Globus pallidus (tissue), 1 donor: ENCODE data around the gene RRAS.

ENCODE experiments used
- DNase-seq: peaks from one replicate; pipeline ENCODE4 v3.0.0-alpha.2; 2015; ENCODE audit warnings: low spot score

Gene RRAS

DNA sequence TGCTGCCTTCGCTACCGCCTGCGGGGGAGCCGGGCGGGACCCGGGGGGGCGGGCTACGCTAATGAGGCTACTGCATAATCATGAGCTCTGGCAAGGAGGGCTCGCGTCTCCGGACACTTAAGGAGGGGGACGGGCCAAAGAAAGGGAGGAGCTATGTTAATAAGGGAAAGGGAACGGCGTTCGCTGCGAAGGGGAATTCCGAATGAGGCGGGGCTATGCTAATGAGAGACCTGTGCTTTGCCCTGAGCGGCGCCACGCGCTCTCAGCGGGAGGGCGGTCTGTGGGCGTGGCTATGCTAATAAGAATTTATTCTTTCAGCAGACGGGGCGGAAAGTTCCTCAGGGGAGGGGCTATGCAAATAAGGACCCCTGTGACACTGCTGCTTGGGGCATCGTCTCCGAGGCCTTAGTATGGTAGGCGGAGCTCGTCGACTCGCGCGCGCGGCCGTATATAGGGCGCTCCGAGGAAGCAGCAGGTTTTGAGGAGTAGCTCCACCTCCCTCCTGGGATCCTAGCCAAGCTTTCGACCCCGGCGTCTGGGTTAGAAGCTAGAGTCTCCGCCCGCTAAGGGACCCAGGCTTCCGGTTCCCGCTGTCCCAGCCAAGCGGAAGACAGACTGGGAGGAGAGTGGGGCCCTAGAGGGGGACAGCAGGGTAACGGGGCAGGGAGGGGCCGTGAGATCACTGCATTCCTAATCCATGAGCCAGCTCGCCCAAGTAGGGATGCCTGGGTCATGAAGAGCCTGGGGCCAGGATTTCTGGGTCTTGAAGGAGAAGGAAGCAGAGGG, at the start of gene RRAS:
RRAS (minus strand) TSS at position 31 of the 786 bp plus-strand sequence. CDS start 45 bp downstream, outside the sequence.
- DNase-seq, result peak; percentile 99

DNA sequence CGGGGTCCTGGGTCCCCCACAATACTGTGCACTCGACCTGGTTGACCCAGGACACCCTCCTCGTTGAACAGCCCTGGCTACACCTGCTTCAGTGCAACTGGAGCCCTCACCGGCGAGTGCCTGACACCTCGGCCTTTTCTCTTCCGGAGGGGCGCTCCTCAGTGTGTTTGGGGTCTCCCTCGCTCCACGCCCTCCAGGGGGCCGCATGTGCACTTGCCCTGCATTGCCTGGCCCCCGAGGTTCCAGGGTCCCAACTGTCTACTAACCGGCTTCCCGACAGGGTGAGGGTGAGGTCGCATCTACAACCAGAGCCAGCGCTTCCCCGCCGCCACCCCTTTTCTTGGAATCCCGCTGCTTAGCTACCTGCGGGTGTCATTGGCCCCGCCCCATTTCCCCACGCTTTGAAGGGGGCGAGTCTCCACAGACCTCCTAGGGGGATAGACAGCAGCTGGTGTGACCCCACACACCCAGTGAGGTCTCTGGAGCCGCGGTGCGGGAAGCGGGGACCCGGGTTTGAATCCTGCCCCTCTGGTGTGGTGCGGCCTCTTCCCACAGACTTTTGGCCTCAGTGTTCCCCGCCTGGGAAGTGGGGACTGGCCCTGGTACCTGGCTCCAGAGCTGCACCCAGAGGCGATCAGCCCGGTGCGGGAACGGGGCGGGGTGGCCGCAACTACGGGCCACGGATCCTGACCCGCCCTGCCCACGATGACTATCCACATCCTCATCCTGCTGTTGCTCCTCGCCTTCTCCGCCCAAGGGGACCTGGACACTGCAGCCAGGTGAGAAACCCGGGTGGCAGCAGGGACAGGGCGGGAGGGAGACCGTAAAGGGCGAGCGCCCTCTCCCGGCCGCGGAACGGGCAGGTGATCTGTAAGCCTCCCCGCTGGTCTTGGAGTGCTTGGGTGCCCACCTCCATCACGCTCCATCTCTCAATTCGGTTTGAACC, 49.5 kb upstream of the RRAS start, which contains the start of gene ADM5:
ADM5 (plus strand) TSS at position 462 of the 946 bp plus-strand sequence; CDS start at position 706, 244 bp downstream.
- DNase-seq, result no peak

DNA sequence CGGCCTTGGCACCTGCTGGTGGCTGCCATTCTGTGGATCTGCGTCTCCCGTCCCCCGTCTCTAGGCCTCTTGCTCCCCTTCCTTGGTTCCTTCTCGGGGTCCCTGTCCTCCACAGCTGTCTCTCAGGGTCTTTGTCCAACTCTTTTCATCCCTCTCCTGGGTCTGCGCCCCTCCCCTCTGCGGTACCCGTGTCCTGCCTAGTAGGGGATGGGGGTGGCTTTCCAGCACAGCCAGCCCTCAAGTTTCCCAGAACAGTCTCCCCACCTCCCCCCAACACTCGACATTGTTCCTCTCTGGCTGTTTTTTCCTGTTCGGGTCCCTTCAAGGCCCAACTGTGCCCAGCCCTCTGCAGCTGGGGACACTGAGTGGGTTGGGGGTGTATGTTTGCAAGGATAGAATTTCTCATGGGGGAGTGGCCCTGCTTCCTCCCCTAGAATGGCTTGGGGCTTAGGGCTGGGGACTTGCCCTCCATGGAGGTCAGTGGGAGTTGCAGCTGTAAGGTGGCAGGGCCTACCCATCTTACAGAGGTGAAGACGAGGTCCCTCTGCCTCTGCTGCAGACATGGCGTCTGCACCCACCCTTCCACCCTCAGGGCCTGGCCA, 48.7 kb upstream of the RRAS start:
- DNase-seq, result no peak

DNA sequence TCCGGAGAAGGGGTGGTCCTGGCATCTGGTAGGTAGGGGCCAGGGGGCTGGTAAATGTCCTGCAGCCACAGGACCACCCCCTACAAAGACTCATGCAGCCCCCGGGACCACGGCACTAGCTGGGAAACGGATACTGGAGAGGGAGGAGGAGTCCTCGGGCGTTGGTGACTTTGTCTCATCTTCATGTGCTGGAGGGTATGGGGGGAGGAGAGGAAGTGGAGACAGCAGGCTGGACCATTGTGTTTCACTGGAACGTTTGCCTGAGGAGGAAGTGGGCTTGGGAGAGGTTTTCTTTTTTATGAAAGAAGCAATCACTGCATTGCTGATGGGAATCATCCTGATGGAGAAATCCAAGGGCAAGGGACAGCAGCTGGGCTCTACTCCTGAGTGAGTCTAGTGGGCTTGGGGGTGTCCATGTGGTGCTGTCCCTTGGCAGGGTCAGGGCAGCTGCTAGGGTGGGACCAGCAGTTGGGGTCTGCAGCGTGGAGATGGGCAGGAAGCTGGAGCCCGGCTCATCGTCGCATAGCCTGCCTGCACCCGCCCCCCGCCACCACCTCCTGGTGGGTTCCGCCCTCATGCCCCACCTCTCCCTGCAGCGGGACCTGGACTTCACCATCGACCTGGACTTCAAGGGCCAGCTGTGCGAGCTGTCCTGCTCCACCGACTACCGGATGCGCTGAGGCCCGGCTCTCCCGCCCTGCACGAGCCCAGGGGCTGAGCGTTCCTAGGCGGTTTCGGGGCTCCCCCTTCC, 47.8 kb upstream of the RRAS start:
- no peak for DNase-seq

DNA sequence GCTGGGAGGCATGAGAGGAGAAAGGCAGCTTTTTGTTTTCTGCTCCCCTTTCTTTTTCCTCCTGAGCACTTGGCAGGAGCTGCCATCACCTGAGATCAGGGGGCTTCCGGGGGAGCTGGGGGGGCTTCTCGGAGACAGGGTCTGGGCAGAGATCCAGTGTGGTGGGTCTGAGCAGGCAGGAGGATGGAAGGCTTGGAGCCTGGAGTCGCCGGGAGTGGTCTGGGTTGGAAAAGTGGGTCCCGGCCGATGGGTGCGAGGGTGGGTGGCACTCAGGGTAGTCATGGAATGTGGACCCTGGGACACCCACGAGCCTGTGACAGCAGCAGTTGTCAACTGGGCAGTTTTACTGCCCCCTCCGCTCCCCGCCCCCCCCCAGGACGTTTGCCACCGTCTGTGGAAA, 47.2 kb upstream of the RRAS start:
- no peak for DNase-seq

DNA sequence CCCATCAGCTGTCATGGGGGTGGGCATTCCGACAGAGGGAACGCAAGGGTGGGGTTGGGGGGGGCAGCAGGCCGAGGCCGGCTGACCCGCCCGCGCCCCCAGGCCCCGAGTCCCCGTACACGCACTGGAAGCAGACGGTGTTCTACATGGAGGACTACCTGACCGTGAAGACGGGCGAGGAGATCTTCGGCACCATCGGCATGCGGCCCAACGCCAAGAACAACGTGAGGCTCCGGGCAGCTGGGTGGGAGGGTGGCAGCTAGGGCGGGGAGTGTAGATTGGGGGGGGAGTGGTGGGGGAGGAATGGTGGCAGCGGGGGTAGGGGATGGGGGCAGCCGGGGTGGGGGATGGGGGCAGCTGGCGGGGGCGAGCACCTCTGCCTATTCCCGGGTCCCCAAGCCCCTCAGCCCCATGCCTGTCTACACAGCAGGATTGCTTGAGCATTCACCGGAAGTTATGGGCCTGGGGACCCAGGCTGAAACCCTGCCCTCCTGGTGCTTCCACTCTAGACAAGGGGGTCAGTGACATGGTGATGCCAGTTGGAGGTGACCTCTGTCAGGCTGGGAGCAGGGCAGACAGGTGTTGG, 46.7 kb upstream of the RRAS start:
- no peak for DNase-seq

DNA sequence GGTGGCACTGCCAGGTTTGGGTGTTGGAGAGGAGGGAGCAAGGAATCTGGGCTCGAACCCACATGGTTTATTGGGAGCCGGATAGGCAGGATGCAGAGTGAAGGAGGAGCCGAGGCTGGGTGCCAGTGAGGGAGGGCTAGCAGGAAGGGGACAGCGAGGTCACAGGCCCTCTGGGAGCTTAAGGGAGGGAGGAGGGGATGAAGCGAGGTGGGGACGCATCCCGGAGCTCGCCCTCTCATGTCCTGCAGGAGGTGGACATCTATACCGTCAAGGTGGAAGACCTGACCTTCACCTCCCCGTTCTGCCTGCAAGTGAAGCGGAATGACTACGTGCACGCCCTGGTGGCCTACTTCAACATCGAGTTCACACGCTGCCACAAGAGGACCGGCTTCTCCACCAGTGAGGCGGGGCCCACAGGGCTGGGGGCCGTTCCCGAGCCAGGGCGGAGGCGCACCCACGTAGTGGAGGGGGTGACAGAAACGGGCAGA, 45.9 kb upstream of the RRAS start:
- DNase-seq, result no peak

DNA sequence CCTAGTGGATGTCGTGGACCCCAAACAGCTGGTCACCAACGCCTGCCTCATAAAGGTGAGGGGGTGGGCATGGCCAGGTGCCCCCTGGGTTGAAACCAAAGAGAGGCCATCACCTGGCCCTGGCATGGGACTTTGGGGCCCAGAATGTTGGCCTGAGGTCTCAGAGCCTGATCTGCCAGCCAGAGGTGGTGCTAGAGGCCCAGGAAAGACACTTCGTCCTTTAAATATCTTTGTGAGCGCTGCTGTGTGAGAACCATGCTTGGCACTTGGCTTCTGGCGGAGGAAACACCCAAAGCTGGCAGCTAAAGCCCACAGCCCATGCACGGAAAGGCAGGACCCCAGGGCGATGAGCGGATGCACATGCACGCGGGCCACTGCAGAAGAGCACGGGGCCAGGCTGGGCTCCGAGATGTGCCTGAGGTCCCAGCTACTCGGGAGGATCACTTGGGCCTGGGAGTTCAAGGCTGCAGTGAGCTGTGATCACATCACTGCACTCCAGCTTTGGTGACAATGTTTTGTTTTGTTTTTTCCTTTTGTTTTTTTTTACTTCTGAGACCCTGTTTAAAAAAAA, 45.1 kb upstream of the RRAS start:
- DNase-seq, result no peak

DNA sequence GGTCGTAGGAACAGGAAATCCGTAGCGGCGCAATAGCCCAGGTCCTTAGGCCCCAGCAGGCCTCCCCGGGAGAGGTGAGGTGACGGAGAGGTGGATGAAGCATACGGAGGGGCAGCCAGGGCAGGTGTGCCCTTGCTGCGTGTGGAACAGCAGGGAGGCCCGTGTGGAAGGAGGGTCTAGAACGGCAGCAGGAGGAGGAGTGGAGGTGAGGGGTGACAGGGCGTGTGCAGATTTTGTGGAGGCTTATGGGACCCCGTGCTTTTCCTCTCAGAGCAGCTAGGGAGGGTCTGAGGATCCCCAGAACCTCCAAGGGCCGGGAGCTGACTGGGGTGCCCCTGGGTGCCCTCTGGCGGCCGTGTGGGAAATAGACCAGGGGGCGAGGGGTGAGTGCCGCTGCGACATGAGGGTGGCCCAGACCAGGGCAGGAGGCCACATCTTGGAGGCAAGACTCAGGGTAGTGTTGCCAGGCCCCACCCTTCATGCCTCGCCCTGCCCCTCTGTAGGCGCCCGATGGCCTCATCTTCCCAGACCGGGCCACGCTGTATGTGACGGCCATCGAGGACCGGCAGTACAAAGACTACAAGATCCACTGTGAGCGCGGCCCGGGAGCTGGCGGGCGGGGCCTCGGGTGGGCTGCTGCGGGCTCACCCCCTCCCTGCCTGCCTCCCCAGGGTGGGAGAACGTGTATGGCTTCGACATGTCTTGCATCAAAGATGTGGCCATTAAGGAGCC, 44.5 kb upstream of the RRAS start:
- no peak for DNase-seq

DNA sequence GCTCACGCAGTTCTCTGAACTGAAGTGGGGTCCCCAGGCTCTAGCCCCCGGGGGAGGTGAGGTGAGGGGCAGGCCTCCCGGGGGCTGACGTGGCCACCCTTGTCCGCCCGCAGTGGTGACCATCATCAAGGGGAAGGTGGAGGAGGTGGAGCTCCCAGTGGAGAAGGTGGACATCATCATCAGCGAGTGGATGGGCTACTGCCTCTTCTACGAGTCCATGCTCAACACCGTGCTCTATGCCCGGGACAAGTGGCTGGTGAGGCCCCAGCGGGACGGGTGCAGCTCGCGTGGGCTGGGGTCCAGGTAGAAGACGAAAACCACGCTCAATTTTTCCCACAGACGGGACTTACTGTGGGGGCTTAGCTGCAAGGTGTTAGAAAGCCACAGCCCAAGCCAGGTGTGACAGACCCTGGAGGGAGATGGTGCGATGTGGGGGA, 43.9 kb upstream of the RRAS start:
- DNase-seq, result no peak

DNA sequence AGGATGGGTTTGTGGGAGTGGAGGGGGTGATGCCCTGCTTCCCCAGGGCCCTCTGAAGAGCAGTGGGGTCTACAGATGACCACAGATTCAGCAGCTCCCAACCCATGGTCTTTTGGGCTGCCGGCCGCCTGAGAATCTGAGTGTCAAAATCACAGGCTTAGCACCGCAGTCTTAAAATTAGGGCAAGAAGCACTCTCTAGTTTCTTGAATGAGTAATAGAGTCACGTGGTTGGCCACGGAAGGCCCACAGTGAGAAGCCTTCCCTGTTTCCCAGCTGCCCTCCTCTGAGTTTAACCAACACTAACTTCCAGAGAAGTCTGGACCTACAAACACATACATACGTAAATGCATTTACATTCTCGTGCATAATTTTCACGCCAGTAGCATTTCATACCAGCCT, 42.3 kb upstream of the RRAS start:
- DNase-seq, result no peak

DNA sequence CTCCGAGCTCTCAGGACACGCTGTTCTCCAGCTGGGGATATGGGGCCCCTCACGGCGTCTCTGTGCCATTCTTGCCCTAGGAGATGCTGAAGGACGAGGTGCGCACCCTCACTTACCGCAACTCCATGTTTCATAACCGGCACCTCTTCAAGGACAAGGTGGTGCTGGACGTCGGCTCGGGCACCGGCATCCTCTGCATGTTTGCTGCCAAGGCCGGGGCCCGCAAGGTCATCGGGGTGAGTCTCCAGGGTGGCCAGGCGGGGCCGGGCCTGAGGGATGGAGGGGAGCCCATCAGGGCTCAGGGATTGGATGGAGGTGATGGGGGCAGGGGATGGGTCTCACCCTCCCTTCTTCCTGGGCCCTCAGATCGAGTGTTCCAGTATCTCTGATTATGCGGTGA, 41.9 kb upstream of the RRAS start:
- DNase-seq, result no peak

DNA sequence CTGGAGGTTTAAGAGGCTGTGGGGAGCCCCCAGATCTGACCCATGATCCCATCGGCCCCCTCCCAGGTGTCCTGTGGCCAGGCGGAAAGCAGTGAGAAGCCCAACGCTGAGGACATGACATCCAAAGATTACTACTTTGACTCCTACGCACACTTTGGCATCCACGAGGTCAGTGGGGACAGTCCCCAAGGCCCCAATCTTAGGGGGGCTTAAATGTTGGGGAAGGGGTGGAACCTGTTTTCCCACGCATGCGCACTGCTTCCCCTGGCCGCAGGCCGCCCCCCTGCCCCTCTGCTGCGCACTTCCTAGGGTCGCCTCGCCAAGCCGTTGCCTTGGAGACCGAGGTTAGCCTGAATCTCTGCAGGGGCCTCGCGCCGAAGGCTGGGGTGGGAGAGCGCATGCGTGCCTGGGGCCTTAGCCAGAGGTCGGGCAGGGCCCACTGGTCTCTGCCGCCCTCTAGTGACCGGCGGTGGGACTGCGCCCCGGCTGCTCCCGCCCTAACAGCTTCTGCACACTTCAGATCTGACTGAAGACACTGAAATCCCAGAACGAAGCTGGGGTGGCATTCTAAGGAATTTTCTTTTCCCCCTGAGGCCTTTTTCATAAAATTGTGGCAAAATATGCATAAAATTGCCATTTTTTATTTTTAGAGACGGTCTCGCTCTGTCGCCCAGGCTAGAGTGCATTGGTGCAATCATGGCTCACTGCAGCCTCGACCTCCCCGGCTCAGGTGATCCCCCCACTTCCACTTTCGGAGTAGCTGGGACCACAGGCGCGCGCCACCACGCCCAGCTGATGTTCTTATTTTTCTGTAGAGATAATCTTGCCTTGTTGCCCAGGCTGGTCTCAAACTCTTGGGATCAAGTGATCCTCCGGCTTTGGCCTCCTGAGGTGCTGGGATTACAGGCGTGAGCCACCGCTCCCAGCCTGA, 40.7 kb upstream of the RRAS start:
- peak; percentile 84 for DNase-seq

DNA sequence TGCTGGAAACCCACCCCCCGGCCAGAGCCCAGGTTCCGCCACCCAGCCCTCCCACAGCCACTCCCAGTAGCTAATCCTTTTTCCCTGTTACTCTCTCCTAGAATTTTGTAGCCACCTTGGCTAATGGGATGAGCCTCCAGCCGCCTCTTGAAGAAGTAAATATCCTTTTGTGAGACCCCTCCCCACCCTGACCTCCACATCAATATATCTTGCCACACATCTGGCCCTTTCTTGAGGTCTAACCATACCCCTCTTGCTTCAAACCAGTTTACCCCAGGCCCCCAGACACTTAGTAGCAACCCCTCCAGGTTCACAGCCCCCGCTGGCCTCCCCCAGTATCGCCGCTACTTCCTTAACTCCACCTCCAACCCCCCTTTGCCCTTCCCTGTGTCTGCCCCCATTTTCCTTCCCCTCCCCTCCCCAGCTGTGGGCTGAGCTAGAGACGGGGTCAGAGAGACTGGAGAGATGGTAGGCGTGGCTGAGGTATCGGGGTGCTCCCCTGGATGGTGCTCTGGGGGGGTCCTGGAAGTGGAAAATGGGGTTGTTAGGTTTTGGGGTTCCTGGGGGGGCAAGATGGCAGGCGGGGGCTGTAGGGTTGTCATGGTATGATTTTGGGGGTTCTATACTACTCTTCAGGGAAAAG, 39.9 kb upstream of the RRAS start:
- DNase-seq, result no peak

DNA sequence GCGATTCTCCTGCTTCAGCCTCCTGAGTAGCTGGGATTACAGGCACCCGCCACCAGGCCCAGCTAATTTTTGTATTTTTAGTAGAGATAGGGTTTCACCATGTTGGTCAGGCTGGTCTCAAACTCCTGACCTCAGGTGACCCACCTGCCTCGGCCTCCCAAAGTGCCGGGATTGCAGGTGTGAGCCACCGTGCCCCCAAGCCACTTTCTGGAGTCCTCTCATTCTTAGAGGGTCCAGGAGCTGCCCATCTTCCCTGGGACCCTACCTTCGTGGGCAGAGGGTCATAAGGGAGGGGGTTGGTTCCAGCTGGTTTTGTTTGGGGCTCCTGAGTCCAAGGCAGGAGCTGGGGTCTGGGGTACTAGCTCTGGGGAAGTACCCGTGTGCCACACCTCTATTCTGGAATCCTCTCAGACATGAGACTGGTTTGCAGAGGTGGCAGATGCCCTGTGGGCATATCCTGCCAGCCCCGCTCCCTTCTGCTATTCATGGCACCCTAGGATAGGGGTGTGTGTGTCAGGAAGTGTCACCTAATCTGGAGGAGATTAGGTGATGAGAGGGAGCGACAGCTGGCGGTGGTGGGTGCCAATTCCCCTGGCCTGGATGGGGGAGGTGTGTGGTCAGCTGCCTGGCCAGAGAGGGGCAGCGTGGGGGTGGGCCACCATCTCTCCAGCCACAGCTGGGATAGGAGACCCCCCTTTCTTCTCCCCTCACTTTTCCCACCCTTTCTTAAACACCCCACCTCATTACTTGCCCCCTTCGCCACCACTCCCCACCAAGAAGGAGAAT, 39.2 kb upstream of the RRAS start:
- DNase-seq, result no peak

DNA sequence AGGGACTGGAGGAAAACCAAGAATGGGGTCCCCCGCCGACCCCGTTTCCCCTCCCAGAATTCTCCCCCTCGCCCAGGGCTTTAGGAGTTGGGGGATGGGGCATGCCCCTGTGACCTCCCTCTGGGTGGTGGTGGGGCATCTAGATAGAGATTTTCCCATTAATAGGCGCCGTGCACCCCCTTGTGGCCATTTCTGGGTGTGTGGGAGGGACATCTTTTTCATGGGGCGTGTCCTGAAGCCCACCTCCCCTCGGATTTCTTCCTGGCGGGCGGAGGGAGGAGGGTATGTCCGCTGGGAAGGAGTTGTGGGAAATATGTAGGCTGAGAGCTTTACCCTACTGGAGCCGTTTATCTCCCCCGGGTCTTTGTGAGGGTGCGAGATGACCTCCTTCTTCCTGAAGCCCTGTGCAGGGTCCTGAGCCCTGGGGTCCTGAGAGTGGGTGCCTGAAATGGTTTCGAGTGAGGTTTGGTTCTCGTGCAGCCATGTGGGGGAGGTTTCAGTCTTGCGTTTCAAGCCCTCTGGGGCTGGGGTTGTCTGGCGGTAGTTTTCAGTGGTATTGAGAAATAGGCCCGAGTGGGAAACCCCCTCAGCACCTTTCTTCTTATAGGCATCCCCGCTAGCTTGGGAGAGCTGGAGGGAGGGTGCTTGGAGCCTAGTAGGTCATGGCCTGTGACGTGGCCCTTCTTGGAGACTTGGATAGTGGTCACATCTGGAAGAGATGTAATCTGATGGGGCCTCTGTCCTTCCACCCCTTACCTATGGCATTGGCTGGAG, 38.1 kb upstream of the RRAS start:
- DNase-seq, result no peak
